ENCODE data around the gene ZFAND6.

Gene ZFAND6

DNA sequence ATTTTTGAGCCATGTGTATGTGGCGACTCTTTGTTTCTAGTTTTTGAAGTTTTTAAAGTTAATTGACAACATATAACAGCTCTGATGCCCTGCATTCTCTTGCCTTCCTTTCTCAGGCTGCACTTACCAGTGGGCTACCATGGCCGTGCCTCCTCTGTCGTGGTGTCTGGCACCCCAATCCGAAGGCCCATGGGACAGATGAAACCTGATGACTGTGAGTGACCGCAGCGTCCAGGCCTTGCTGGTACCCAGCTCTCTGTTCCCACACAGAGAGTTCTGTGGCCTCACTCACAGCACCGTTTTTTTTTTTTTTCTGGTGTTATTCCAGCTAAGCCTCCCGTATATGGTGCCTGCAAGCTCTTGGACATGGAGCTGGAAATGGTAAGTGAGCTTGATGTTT lies 108.5 kb downstream of the ZFAND6 start:
- in situ Hi-C loops (cut with HindIII; ENCODE audit: low sequenced_read_pairs): no loop called here

DNA sequence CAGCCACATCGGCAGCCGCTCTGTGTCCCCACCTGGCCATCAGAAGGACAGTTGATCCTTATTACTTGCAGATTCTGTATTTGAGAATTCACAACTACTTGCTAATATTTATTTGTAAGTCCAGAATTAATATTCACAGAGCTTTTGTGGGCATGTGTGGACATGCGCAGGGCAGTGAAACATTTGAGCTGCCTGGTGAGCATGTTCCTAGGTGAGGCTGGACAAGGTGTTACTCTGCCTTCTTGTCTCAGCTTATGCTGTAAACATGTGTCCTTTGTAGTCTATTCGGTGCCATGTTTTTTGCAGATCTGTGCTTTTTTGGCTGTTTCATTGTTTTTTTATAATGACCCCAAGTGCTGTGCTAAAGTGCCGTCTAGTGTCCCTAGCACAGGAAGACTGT lies 108.9 kb downstream of the ZFAND6 start:
- in situ Hi-C loops (cut with HindIII; ENCODE audit: low sequenced_read_pairs): no loop called here

DNA sequence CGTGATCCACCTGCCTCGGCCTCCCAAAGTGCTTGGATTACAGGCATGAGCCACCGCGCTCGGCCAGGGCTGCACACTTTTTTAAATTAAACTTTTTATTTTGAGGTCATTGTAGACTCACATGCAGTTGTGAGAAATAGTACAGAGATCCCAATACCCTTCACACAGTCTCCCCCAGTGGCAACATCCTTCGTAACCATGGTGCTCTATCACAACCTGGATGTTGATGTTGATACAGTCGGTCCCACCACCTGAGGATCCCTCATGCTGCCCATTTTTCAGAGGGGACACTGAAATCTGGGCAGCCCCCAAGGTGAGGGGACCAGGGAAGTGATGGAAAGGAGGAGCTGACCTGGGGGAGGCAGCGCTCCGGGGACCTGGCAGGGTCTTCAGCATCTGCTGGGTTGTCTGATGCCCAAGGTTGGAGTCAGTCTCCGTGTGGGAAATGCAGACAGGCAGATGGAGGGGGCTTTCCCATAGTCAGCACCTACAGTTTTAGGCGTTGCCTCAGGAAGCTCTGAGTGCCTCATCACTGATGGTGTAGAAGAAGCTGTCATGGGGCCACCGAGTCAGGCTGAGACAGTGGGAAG lies 110.4 kb downstream of the ZFAND6 start:
- in situ Hi-C loops (cut with HindIII; ENCODE audit: low sequenced_read_pairs): no loop called here

DNA sequence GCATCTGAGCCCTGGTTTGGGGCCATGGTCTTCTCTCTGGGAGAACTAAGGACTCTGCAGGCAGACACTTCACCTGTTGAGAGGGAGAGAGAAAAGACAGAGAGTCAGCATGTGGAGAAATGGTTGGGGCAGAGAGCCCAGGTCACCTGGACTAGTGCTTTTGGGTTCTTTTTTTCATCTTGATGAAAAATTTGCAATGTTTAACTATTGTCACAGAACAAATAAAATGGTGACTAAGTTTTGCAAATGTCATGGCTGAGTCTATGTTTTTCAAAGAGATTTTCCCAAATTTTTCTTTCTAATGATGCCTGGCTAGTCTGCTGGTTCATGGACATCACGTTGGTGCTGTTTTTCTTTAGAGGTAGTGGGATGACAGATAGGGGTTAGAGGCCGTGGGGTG lies 111.1 kb downstream of the ZFAND6 start:
- in situ Hi-C loops (cut with HindIII; ENCODE audit: low sequenced_read_pairs): no loop called here

DNA sequence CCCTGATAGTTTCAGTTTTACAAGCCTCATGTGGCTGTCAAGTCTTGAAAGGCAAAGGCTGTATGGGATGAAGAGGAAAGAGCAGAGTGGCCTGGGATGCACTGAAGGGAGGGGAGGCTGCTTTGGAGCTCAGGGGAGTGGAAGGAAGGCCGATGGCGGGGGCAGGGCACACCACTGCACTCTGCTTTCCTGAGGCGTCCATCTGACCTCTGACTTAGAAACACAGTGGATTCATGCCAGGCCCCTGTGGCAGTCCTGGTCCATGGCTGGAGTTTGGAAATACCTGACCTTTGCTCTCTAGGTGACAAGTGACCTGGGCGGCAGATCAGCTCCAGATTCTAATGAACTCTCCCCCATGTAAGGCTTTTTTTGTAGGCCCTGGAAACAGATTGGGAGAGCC lies 112.3 kb downstream of the ZFAND6 start:
- in situ Hi-C loops (cut with HindIII; ENCODE audit: low sequenced_read_pairs): no loop called here

DNA sequence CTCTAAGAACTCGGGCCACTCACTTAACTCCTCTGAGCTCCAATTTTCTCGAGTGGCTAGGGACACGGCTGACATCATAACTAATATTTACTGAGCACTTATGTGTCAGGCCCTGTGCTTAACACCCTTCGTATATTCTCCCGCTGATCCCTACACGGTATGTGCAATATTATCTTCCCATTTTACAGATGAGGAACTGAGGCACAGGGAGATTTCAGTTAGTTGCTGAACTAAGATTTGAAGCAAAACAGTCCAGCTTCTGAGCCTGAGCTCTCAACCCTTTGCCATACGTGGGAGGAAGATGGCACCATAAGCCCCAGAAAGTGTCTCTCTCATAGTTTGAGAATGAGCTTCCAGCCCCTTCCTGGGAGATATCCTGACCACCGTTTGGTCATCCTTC lies 112.9 kb downstream of the ZFAND6 start:
- in situ Hi-C loops (cut with HindIII; ENCODE audit: low sequenced_read_pairs): no loop called here

DNA sequence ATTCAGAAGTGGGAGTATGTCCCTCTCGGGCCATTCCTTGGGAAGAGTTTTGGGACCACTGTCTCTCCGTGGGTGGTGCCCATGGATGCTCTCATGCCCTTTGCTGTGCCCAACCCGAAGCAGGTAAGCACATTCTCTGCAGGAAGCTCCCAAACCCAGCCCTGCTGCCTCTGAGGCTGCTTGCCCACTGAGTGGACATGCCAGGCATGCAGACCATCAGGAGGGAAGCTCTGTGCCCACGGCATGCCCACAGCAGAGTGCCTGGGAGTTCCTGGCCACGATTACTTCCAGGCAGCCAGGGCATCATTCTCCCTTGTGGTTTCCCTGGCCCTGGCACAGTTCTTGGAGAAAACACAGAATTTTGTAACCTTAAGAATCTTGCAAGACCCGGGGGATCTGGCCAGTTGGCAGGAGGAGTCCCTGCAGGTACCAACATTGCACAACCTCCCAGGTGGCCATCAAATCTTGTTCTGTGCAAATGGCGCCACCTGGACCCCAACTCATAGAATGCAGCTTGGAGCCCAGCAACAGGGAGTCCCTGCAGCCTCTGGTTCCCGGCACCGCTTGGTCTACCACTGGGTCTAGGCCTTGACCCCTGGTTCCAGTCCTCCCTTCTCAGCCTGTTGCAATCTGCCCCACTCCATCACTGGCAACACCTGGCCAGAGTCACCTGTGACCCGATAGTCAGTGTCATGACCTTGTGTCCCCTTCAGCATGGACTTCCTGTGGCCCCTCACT lies 113.7 kb downstream of the ZFAND6 start:
- in situ Hi-C loops (cut with HindIII; ENCODE audit: low sequenced_read_pairs): no loop called here

DNA sequence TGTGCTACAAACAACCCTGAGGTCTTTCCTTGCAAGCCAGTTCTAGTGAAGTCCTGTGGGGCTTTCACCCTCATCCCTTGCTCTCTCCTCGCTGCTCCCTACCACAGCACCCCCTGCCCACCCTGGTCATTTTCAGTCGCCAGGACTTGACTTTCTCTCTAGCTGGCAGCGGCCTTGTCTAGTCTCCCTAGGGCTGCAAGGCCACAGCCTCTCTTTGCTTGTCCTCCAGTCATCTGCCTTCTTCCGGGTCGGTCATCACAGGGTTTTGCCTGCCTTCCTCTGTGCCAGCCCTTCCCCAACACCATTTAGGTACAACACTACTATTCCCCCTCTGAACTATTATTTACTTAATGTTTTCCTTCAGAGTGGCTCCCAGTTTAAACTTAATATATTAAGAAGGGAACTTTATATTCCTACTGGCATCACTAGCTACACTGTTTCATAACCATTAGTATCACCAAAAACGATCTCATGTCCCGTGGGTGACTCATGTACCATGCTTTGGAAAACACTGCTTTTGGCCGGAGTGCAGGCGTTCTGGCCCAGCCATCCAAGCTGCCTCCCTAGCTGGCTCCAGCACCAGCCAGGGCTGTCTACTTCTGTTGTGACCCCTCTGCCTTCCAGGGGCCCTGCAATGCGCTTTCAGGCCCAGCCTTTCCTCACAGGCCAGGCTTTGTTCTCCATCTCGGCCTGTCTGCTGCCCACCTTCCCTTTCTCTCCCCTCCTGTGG lies 114.7 kb downstream of the ZFAND6 start:
- in situ Hi-C loops (cut with HindIII; ENCODE audit: low sequenced_read_pairs): no loop called here

DNA sequence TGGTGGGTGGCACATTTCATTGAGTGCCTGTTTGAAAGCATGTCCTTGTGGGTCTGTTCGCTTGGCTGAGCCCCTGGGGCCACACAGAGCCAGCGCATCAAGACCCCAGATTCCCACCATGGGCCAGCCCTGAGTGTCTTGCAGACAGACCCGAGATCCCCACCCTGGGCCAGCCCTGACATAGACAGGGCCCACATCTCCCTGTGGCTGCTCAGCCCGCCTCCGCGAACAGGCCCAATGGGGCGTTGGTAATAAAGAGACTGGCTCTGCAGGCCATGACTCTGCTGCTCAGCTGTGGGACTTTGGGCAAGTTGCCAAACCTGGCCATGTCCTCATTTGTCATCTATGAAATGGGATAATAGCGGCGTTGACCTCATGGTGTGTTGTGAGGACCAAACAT lies 116.0 kb downstream of the ZFAND6 start:
- in situ Hi-C loops (cut with HindIII; ENCODE audit: low sequenced_read_pairs): no loop called here

DNA sequence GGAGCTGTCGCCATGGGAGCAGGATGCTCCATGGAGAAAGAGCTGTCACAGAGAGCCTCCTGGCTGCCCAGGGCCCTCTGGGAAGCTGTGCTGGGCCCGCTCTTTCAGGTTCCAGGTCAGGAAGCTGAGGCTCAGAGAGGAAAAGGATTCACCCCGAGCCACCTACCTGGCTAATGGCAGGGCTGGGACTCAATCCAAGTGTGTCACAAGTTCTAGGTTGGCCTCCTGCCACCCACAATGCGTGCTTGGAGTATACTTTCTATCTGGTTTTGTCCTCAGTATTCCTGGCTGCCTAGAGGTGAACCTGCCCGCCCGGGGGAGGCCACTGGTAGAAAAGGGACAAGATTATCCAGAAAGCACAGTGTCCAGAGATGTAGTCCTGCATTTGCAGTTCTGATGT lies 117.0 kb downstream of the ZFAND6 start:
- in situ Hi-C loops (cut with HindIII; ENCODE audit: low sequenced_read_pairs): no loop called here

DNA sequence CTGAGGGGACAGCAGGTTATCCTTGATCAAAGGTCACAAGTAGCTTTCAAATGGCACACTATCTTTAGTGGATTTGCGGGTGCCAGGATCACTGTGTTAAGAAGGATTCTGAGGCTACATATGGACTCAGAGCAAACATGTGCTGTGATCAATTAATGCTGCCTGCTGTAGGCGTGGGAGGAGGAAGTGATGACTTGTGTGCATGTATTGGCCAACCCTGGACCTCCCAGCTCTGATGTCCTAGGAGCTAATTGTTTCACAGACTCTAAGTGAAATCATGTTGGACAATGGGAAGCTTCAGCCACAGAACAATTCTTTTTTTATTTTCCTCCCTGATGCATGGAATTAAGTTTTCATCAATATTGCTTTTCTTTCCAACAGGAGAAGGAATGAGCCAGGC lies 117.7 kb downstream of the ZFAND6 start:
- in situ Hi-C loops (cut with HindIII; ENCODE audit: low sequenced_read_pairs): no loop called here

DNA sequence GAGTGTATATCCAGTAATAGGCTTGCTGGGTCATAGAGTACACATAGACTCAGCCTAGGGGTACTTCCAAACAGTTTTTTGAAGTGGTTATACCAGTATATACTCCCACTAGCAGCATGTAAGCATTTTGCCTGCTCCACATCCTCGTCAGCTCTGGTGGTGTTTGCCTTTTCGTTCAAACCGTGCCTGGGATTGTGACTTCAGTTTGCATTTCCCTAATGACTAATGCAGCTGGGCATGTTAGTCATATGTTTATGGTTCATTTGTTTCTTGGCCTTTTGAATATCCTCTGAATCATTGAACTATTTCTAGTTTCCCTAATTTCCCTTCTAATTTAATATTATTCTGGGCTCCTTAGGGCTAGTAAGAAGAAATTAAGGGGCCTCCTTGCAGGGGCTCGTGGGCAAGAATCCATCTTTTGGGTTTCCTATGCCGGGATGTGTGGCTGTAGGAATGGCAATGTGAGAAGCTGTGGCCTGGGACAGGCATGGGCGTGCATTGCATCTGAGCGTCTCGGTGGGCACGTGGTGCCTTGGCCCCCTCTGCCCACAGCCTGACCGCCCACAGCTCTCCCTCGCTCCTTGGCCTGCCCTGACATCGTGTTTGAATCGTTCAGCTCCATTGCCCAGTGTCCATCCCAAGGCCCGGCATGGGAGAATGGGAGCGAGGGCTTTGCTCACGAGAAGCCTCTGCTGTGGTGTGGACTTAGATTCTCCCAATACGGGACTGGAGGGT lies 119.7 kb downstream of the ZFAND6 start:
- in situ Hi-C loops (cut with HindIII; ENCODE audit: low sequenced_read_pairs): no loop called here

DNA sequence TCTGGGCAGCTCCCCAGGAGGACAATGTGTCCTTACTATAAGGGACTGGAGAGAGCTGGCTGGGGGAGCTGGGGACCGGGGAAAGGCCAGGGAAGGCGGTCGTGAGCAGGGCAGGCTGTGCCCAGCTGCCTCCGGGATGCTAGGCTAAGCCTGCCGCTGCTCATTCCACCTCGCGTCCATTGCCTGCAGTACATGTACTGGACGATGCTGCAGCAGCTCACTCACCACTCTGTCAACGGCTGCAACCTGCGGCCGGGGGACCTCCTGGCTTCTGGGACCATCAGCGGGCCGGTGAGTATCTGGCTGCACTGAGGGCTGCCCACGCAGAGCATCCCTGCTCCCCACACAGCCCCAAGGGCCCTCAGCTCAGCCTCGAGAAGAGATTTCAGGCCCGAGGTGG lies 120.5 kb downstream of the ZFAND6 start:
- in situ Hi-C loops (cut with HindIII; ENCODE audit: low sequenced_read_pairs): no loop called here

DNA sequence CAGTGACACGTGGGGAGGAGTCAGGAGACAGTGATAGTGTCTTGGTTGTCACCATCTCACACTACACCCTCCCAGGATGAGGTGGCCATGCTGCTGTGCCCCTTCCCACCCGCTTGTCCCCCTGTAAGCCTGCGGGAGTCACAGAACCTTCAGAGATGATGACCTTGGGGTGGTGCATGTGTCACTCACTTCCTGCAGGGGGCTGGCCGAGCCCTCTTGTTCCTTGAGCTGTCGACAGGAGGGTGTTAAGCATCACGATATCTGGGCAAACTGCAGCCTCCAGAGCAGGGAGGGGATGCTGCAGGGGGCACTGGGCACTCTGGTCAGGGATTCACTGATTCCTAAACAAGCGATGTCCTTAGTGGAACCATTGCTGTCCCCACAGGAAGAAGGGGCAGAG lies 121.0 kb downstream of the ZFAND6 start:
- in situ Hi-C loops (cut with HindIII; ENCODE audit: low sequenced_read_pairs): no loop called here

DNA sequence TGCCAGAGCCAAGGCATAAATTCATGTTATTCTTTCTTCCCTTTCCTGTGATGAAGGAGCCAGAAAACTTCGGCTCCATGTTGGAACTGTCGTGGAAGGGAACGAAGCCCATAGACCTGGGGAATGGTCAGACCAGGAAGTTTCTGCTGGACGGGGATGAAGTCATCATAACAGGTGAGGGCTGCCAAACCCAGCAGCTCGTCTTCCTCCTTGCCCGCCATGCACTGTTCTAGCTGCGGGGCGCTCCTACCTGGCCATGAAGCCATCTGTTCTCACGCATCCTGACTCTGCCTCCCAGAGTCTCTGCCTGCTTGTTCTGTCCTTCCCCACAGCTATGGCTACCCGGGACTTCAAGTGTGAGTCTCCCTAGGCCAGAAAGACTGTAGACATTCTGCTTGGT lies 121.5 kb downstream of the ZFAND6 start:
- in situ Hi-C loops (cut with HindIII; ENCODE audit: low sequenced_read_pairs): no loop called here

DNA sequence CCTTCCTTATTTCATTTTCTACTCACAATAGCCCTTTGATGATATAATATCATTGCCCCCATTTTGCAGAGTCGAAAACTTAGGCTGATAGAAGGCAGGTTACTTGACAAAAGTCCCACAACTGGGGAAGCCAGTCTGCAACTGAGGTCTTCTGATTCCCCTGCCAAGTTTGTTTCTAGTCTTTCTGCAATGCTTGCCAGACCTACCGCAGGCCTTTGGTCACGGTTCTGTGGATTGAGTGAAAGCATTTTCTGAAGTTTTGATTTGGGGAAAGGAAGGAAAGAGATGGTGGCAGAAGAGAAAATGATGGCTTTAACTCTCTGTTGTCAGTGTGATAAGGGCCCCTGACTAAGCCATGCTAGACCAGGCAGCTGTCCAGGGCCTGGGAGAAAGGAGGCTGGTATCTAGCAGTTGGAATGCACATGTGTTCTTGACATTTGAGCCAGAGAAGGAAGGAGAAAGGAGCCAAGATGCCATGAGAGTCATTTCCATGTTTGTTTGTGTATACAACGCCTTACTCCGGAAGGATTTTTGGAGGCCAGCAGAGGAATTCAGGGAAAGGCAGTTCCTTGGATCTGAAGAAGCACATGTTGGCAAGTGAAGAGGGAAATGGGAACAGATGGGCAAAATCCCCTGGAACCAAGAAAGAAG lies 123.3 kb downstream of the ZFAND6 start:
- in situ Hi-C loops (cut with HindIII; ENCODE audit: low sequenced_read_pairs): no loop called here

DNA sequence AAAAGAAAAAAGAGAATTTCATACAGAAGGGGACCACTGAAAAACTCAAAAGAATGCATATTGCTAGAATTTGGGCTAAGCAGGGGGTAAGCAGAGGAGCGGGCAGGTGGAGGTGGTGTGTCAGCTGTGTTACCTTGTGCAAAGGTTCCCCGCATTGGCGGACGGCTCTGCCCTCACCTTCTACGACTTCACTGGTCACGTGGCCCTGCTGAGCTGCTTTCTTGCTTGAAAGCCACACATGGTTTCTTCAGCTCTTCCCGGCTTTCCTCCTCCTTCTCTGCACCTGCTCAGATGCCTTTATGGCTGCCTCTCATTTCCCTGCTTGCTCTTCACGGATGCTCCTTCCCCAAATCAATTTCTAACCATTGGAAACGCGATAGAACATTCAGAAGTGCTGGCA lies 123.8 kb downstream of the ZFAND6 start:
- in situ Hi-C loops (cut with HindIII; ENCODE audit: low sequenced_read_pairs): no loop called here

DNA sequence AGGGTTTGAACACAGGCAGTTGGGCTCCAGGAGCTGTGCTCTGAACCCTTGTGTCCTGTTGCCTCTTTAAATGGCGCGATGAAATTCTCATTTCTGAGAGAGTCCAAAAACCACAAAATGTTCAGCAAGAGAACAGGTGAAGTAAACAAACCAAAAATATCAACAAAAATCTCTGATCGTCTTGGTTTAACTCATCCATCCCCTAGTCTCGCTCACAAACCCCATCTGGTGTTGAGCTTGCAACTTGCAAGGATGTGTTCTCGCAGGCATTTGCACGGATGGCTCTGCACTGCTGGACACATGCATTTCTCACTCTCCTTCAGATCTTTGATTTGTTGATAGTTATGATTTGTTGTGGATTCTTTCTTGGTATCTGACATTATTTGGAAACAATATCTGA lies 124.4 kb downstream of the ZFAND6 start:
- in situ Hi-C loops (cut with HindIII; ENCODE audit: low sequenced_read_pairs): no loop called here

DNA sequence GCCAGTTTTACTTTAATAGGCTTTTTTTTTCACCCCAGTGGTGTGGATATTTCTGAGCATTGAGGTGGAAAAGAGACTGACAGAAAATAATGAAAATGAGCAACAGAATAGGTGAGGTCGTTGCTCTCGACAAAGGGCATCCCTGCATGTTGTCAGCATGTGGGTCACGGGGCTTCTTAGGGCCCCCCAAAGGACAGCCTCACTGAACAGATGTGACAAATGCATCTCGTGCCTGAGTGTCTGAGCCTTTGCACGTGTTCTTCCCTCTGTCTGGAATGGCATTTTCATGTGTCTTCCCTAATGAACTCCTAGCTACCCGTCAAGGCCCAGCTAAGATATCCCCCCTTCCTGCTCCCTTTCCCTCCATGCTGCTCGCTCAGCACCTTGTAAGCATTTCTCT lies 125.1 kb downstream of the ZFAND6 start:
- in situ Hi-C loops (cut with HindIII; ENCODE audit: low sequenced_read_pairs): no loop called here

DNA sequence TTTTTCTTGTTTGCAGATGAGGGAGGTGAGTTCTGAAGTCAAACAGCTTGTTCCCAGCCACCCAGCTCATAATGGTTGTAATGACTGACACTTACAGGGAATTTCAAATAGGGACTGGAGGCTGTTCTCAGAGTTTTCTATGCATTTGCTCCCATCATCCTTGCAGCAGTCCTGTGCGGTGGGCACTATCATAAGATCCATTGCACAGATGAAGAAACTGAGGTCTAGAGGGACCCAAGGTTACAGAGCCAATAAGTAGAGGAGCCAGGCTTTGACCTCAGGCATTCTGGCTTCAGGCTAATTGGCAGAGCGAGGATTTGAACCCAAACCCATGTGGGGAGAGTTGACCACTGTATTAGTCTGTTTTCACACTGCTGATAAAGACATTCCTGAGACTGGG lies 125.7 kb downstream of the ZFAND6 start:
- in situ Hi-C loops (cut with HindIII; ENCODE audit: low sequenced_read_pairs): no loop called here

DNA sequence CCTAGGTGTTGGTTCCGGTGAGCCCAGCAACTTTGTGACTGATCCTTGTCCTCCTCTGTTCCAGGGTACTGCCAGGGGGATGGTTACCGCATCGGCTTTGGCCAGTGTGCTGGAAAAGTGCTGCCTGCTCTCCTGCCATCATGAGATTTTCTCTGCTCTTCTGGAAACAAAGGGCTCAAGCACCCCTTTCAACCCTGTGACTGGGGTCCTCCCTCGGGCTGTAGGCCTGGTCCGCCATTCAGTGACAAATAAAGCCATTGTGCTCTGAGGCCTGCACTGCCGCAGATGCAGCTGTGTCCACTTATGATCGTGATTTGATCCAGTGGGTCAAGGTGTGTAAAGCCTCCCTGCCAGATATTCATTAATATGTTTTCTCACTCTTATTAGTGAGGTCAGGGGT lies 126.6 kb downstream of the ZFAND6 start:
- in situ Hi-C loops (cut with HindIII; ENCODE audit: low sequenced_read_pairs): no loop called here

Measured in endothelial cell of hepatic sinusoid (primary cell).